Measurements from ENCODE around the gene EID1. TPM values are rescaled to one million over a fixed set of nuclear protein-coding genes. Genes with fewer than 3 reads are reported as not detected.

Gene EID1
- total and polyA plus RNA-seq, 7 donors = 88.7 to 343 (median 291) TPM

DNA sequence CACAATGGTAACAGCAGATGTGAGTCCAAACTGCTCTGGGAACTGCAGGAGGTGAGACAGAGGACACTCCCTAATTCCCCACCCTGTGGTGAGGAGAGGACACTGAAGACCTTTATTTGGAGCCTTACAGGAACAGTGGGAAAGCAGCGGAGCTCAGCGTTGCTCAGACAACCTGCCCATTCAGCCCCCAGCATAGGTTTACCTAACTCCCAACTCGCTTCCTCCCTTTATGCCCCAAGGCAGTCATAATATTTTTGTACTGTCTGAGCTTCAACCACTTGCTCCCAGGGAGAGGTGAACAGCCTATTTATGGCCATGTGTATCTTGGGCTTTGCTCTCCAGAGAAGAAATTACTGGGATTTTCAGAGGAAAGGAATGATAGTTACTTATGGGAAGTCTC, 51.7 kb downstream of the EID1 start:
- intact Hi-C loops (cut with DNase I) = no loop called here
- no peaks in the 10 kb centered on the region for H3K36me3 ChIP-seq
- no peaks in the 10 kb centered on the region for H3K27me3 ChIP-seq
- DNase-seq = no peak
- 82 to 83% methylated on average over 3 of the region's 3 CpGs for WGBS, 2 donors
- peaks cover 0 to 14% (median 0%) of the 10 kb centered on the region in 4 donors for H3K4me1 ChIP-seq
- TF ChIP-seq POLR2A (IDR thresholded peaks at IDR 0.05) (no peak), EP300 (IDR thresholded peaks at IDR 0.05) (no peak), POLR2AphosphoS5 (IDR thresholded peaks at IDR 0.05) (no peak)
- TF ChIP-seq, protein P1, sequence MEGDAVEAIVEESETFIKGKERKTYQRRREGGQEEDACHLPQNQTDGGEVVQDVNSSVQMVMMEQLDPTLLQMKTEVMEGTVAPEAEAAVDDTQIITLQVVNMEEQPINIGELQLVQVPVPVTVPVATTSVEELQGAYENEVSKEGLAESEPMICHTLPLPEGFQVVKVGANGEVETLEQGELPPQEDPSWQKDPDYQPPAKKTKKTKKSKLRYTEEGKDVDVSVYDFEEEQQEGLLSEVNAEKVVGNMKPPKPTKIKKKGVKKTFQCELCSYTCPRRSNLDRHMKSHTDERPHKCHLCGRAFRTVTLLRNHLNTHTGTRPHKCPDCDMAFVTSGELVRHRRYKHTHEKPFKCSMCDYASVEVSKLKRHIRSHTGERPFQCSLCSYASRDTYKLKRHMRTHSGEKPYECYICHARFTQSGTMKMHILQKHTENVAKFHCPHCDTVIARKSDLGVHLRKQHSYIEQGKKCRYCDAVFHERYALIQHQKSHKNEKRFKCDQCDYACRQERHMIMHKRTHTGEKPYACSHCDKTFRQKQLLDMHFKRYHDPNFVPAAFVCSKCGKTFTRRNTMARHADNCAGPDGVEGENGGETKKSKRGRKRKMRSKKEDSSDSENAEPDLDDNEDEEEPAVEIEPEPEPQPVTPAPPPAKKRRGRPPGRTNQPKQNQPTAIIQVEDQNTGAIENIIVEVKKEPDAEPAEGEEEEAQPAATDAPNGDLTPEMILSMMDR (IDR thresholded peaks at IDR 0.05) = no peak
- no peaks in the 10 kb centered on the region for H3K9me3 ChIP-seq
- no peak overlapping the region for H3K4me3 ChIP-seq
- peak overlapping the region in 1 of 4 donors; percentile 22 for H3K27ac ChIP-seq

Other genes with a start within 250 kb of the EID1 start
- gene FBN1, start 232.4 kb upstream of the EID1 start, total RNA-seq = 100 to 1,000 TPM in 1 of 4 donors, 10 to 100 TPM in 3; 57.0 to 173 (median 74.7) TPM
- 10 to 100 TPM in 1 of 3 donors, 1 to 10 TPM in 2; 1.2 to 15.0 (median 6.6) TPM for gene FBN1, start 232.4 kb upstream of the EID1 start, polyA plus RNA-seq
- gene CEP152, start 67.1 kb upstream of the EID1 start, total RNA-seq = 1 to 10 TPM; 3.1 to 5.1 (median 3.7) TPM
- gene CEP152, start 67.1 kb upstream of the EID1 start, polyA plus RNA-seq = 1 to 10 TPM in 1 of 3 donors, under 1 TPM in 2; 0.46 to 2.5 (median 0.60) TPM
- 1 to 10 TPM; 2.1 to 4.6 (median 2.6) TPM for gene SHC4, start 85.8 kb downstream of the EID1 start, total RNA-seq
- under 1 TPM in 2 of 3 donors, not detected in 1; under 0.01 to 0.64 TPM for gene SHC4, start 85.8 kb downstream of the EID1 start, polyA plus RNA-seq
- 10 to 100 TPM; 34.1 to 47.6 (median 41.2) TPM for gene SECISBP2L, start 168.3 kb downstream of the EID1 start, total RNA-seq
- gene SECISBP2L, start 168.3 kb downstream of the EID1 start, polyA plus RNA-seq = 10 to 100 TPM in 1 of 3 donors, 1 to 10 TPM in 2; 7.2 to 11.8 (median 9.5) TPM

All from sigmoid colon (tissue), 7 donors.